ENCODE results near the gene CATSPERE.

DNA sequence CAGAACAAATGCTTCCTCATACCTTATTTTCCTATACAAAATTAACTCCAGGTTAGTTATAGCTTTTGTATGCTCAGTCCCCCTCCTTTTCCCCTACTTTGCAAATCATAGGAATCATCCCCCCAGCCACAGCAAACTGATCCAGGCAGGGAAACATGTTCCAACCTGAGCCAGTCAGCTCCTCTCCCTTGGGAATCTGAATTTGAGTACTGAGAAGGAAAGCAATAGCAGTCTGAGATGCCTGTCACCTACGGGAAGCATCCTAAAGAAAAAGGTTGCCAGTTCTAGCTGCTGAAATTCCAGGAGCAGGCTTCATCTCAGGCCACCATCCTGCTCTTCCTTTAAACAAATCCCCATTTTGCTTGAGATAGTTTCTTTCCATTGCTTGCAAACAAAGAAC, 16.2 kb upstream of the CATSPERE start:
- TF ChIP-seq CSDC2 (CRISPR knock-in tag; IDR thresholded peaks at IDR 0.05) = no peak
- TF ChIP-seq, protein P1, sequence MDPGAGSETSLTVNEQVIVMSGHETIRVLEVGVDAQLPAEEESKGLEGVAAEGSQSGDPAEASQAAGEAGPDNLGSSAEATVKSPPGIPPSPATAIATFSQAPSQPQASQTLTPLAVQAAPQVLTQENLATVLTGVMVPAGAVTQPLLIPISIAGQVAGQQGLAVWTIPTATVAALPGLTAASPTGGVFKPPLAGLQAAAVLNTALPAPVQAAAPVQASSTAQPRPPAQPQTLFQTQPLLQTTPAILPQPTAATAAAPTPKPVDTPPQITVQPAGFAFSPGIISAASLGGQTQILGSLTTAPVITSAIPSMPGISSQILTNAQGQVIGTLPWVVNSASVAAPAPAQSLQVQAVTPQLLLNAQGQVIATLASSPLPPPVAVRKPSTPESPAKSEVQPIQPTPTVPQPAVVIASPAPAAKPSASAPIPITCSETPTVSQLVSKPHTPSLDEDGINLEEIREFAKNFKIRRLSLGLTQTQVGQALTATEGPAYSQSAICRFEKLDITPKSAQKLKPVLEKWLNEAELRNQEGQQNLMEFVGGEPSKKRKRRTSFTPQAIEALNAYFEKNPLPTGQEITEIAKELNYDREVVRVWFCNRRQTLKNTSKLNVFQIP (CRISPR knock-in tag; IDR thresholded peaks at IDR 0.05; ENCODE audit: borderline replicate concordance, low read depth) = no peak
- TF ChIP-seq, protein P2, sequence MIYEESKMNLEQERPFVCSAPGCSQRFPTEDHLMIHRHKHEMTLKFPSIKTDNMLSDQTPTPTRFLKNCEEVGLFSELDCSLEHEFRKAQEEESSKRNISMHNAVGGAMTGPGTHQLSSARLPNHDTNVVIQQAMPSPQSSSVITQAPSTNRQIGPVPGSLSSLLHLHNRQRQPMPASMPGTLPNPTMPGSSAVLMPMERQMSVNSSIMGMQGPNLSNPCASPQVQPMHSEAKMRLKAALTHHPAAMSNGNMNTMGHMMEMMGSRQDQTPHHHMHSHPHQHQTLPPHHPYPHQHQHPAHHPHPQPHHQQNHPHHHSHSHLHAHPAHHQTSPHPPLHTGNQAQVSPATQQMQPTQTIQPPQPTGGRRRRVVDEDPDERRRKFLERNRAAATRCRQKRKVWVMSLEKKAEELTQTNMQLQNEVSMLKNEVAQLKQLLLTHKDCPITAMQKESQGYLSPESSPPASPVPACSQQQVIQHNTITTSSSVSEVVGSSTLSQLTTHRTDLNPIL (CRISPR knock-in tag; IDR thresholded peaks at IDR 0.05; ENCODE audit: low read depth) = no peak
- TF ChIP-seq, protein P3, sequence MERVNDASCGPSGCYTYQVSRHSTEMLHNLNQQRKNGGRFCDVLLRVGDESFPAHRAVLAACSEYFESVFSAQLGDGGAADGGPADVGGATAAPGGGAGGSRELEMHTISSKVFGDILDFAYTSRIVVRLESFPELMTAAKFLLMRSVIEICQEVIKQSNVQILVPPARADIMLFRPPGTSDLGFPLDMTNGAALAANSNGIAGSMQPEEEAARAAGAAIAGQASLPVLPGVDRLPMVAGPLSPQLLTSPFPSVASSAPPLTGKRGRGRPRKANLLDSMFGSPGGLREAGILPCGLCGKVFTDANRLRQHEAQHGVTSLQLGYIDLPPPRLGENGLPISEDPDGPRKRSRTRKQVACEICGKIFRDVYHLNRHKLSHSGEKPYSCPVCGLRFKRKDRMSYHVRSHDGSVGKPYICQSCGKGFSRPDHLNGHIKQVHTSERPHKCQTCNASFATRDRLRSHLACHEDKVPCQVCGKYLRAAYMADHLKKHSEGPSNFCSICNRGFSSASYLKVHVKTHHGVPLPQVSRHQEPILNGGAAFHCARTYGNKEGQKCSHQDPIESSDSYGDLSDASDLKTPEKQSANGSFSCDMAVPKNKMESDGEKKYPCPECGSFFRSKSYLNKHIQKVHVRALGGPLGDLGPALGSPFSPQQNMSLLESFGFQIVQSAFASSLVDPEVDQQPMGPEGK (CRISPR knock-in tag; IDR thresholded peaks at IDR 0.05; ENCODE audit: borderline replicate concordance) = no peak
- TF ChIP-seq ARNTL (CRISPR knock-in tag; IDR thresholded peaks at IDR 0.05; ENCODE audit: borderline replicate concordance, low read depth) = no peak
- TF ChIP-seq ESRRG (CRISPR knock-in tag; IDR thresholded peaks at IDR 0.05) = no peak
- TF ChIP-seq ZFP30 (CRISPR knock-in tag; IDR thresholded peaks at IDR 0.05) = no peak
- TF ChIP-seq ZNF8 (CRISPR knock-in tag; IDR thresholded peaks at IDR 0.05) = no peak
- no peak for TF ChIP-seq TOX (CRISPR knock-in tag; IDR thresholded peaks at IDR 0.05; ENCODE audit: borderline replicate concordance)
- TF ChIP-seq ZFP3 (CRISPR knock-in tag; IDR thresholded peaks at IDR 0.05) = no peak
- no peak for TF ChIP-seq TCF4 (CRISPR knock-in tag; IDR thresholded peaks at IDR 0.05; ENCODE audit: borderline replicate concordance)
- TF ChIP-seq, protein P4, sequence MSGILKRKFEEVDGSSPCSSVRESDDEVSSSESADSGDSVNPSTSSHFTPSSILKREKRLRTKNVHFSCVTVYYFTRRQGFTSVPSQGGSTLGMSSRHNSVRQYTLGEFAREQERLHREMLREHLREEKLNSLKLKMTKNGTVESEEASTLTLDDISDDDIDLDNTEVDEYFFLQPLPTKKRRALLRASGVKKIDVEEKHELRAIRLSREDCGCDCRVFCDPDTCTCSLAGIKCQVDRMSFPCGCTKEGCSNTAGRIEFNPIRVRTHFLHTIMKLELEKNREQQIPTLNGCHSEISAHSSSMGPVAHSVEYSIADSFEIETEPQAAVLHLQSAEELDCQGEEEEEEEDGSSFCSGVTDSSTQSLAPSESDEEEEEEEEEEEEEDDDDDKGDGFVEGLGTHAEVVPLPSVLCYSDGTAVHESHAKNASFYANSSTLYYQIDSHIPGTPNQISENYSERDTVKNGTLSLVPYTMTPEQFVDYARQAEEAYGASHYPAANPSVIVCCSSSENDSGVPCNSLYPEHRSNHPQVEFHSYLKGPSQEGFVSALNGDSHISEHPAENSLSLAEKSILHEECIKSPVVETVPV (CRISPR knock-in tag; IDR thresholded peaks at IDR 0.05) = no peak

All from SK-N-SH treated with all-trans-retinoic acid at 6 μM for 48 hours (cell line).